Effector memory CD8-positive, alpha-beta T cell (primary cell): ENCODE results near the gene NOL12.
A peak's percentile ranks its signal among the peaks of the same experiment; 100 is the strongest.
"Not testable (repeated sequence)": the region's sequence is repeated elsewhere in the genome, so short reads cannot be mapped to it uniquely, and the experiment has no call there.

ENCODE experiments used
- ATAC-seq: fragments of 150-1000 bp; cut with Tn5 transposase; replicated peaks from 2 replicates; pipeline ENCODE4 v1.10.0; 2021; ENCODE audit warnings: mild to moderate bottlenecking, moderate library complexity
- DNase-seq, 3 experiments: peaks; one replicate each; pipeline ENCODE4 v3.0.0; 2021
- H3K27ac Mint-ChIP-seq, 2 donors: one replicate each; pipeline ENCODE4 v1.8.0; 2022; ENCODE audit warnings: mild to moderate bottlenecking in 2 of 2, mixed read lengths in 2 of 2, moderate library complexity in 2 of 2
- H3K27me3 Mint-ChIP-seq, 2 donors: one replicate each; pipeline ENCODE4 v1.8.0; 2022; ENCODE audit warnings: mixed read lengths in 2 of 2
- H3K36me3 Mint-ChIP-seq: one replicate; pipeline ENCODE4 v1.8.0; 2022; ENCODE audit warnings: mild to moderate bottlenecking, moderate library complexity, mixed read lengths; ENCODE audit not compliant: insufficient read depth
- H3K4me1 Mint-ChIP-seq, 2 donors: one replicate each; pipeline ENCODE4 v1.8.0; 2022; ENCODE audit warnings: low read depth in 2 of 2, mixed read lengths in 2 of 2
- H3K4me3 Mint-ChIP-seq, 2 donors: one replicate each; pipeline ENCODE4 v1.8.0; 2022; ENCODE audit warnings: mild to moderate bottlenecking in 2 of 2, mixed read lengths in 2 of 2, moderate library complexity in 2 of 2
- H3K9me3 Mint-ChIP-seq, 2 donors: one replicate each; pipeline ENCODE4 v1.8.0; 2022; ENCODE audit warnings: mixed read lengths in 2 of 2

The NOL12 gene

GRCh38 chr22:37654563-37655251 is 31.4 kb upstream of the NOL12 start:
- Mint-ChIP-seq H3K4me1 (peaks cover 14 to 18% of the 10 kb centered on the region in 2 donors), H3K27me3 (no peaks in the 10 kb centered on the region), H3K27ac (peak overlapping the region; percentile 52 to 83), H3K36me3 (peaks cover 79% of the 10 kb centered on the region), H3K4me3 (no peak overlapping the region), H3K9me3 (no peaks in the 10 kb centered on the region)
- ATAC-seq: no peak
- no peak for DNase-seq

- DNase-seq (no peak), ATAC-seq (no peak)
- H3K36me3 Mint-ChIP-seq: peaks cover 75% of the 10 kb centered on the region
- no peak overlapping the region for H3K27ac Mint-ChIP-seq
- H3K4me3 Mint-ChIP-seq: no peak overlapping the region
- peaks cover 19 to 23% of the 10 kb centered on the region in 2 donors for H3K4me1 Mint-ChIP-seq
- no peaks in the 10 kb centered on the region for H3K27me3 Mint-ChIP-seq
- H3K9me3 Mint-ChIP-seq: no peaks in the 10 kb centered on the region
Measured at GRCh38 chr22:37655252-37655563, 30.9 kb upstream of the NOL12 start.

- Mint-ChIP-seq H3K4me1 (peaks cover 32 to 37% of the 10 kb centered on the region in 2 donors), H3K27ac (peak overlapping the region; percentile 35 to 88), H3K36me3 (peaks cover 61% of the 10 kb centered on the region)
- H3K9me3 Mint-ChIP-seq, DNase-seq, H3K27me3 Mint-ChIP-seq, H3K4me3 Mint-ChIP-seq, ATAC-seq: not testable (repeated sequence)
Measured at GRCh38 chr22:37656583-37656982, 29.6 kb upstream of the NOL12 start.

GRCh38 chr22:37657590-37658132 is 28.5 kb upstream of the NOL12 start:
- Mint-ChIP-seq H3K4me3 (peak overlapping the region; percentile 79 to 90), H3K4me1 (peaks cover 37 to 38% of the 10 kb centered on the region in 2 donors), H3K36me3 (peaks cover 53% of the 10 kb centered on the region), H3K9me3 (no peaks in the 10 kb centered on the region), H3K27me3 (no peaks in the 10 kb centered on the region), H3K27ac (peak overlapping the region; percentile 91 to 94)
- ATAC-seq: no peak
- DNase-seq: no peak

GRCh38 chr22:37658133-37659065 is 27.7 kb upstream of the NOL12 start, which contains the start of gene PDXP:
Gene PDXP (plus strand): TSS chr22:37658723. CDS start chr22:37658783, 60 bp downstream.
- H3K4me3 Mint-ChIP-seq: peak within 1 kb of the TSS; percentile 79 to 90
- H3K4me1 Mint-ChIP-seq: peaks cover 37 to 38% of the 10 kb centered on the region in 2 donors
- H3K27ac Mint-ChIP-seq: peak within 1 kb of the TSS; percentile 91 to 94
- peak; percentile 93 for ATAC-seq
- DNase-seq: peak; percentile 96 to 97 (median 97)
- H3K27me3 Mint-ChIP-seq: no peaks in the 10 kb centered on the region
- H3K36me3 Mint-ChIP-seq: peaks cover 46% of the 10 kb centered on the region
- no peaks in the 10 kb centered on the region for H3K9me3 Mint-ChIP-seq

GRCh38 chr22:37659066-37659896 is 26.9 kb upstream of the NOL12 start:
- ATAC-seq (no peak), DNase-seq (no peak)
- Mint-ChIP-seq H3K27ac (peak overlapping the region; percentile 31 to 62), H3K27me3 (no peaks in the 10 kb centered on the region), H3K36me3 (peaks cover 40% of the 10 kb centered on the region), H3K4me3 (peak overlapping the region; percentile 79 to 82), H3K9me3 (no peaks in the 10 kb centered on the region), H3K4me1 (peaks cover 37 to 38% of the 10 kb centered on the region in 2 donors)

GRCh38 chr22:37659897-37660708 is 26.0 kb upstream of the NOL12 start:
- ATAC-seq: no peak
- Mint-ChIP-seq H3K27ac (peak overlapping the region; percentile 31 to 62), H3K4me1 (peaks cover 37 to 38% of the 10 kb centered on the region in 2 donors), H3K9me3 (no peaks in the 10 kb centered on the region), H3K27me3 (no peaks in the 10 kb centered on the region), H3K36me3 (peaks cover 39% of the 10 kb centered on the region), H3K4me3 (peak overlapping the region; percentile 79 to 82)
- DNase-seq: no peak

GRCh38 chr22:37660709-37661045 is 25.5 kb upstream of the NOL12 start:
- Mint-ChIP-seq H3K36me3 (peaks cover 39% of the 10 kb centered on the region), H3K27me3 (no peaks in the 10 kb centered on the region), H3K4me1 (peaks cover 37 to 38% of the 10 kb centered on the region in 2 donors), H3K9me3 (no peaks in the 10 kb centered on the region), H3K27ac (peak overlapping the region in 1 of 2 donors; percentile 62), H3K4me3 (peak overlapping the region; percentile 38 to 82)
- DNase-seq (no peak), ATAC-seq (no peak)

GRCh38 chr22:37661160-37661924 is 24.8 kb upstream of the NOL12 start:
- DNase-seq: peak in 1 of 3 experiments; percentile 31
- no peak for ATAC-seq
- H3K4me3 Mint-ChIP-seq: peak overlapping the region; percentile 31 to 38

GRCh38 chr22:37662039-37662438 is 24.1 kb upstream of the NOL12 start:
- Mint-ChIP-seq H3K9me3 (no peaks in the 10 kb centered on the region), H3K36me3 (peaks cover 38% of the 10 kb centered on the region), H3K27ac (peak overlapping the region in 1 of 2 donors; percentile 66), H3K4me3 (no peak overlapping the region), H3K4me1 (peaks cover 31 to 38% of the 10 kb centered on the region in 2 donors), H3K27me3 (no peaks in the 10 kb centered on the region)
- DNase-seq (no peak), ATAC-seq (no peak)

More at GRCh38 chr22:37661160-37661924, 24.8 kb upstream of the NOL12 start:
- peak overlapping the region in 1 of 2 donors; percentile 66 for H3K27ac Mint-ChIP-seq
- H3K27me3 Mint-ChIP-seq: no peaks in the 10 kb centered on the region
- H3K4me1 Mint-ChIP-seq: peaks cover 33 to 38% of the 10 kb centered on the region in 2 donors
- H3K36me3 Mint-ChIP-seq: peaks cover 38% of the 10 kb centered on the region
- H3K9me3 Mint-ChIP-seq: no peaks in the 10 kb centered on the region

GRCh38 chr22:37663521-37664140 is 22.5 kb upstream of the NOL12 start:
- no peak overlapping the region for H3K4me3 Mint-ChIP-seq
- no peaks in the 10 kb centered on the region for H3K9me3 Mint-ChIP-seq
- ATAC-seq (no peak), DNase-seq (no peak)
- no peaks in the 10 kb centered on the region for H3K27me3 Mint-ChIP-seq
- H3K27ac Mint-ChIP-seq: no peak overlapping the region
- H3K4me1 Mint-ChIP-seq: peaks cover 24 to 30% of the 10 kb centered on the region in 2 donors
- H3K36me3 Mint-ChIP-seq: peaks cover 24% of the 10 kb centered on the region
